ENCODE data around the gene BEND7. TPM values are rescaled to one million over a fixed set of nuclear protein-coding genes. Genes with fewer than 3 reads are reported as not detected.
"Not testable (repeated sequence)": the region's sequence is repeated elsewhere in the genome, so short reads cannot be mapped to it uniquely, and the experiment has no call there.

The BEND7 gene
- total RNA-seq, 4 donors from 2014 or later: 10.8 to 27.5 (median 21.5) TPM

DNA sequence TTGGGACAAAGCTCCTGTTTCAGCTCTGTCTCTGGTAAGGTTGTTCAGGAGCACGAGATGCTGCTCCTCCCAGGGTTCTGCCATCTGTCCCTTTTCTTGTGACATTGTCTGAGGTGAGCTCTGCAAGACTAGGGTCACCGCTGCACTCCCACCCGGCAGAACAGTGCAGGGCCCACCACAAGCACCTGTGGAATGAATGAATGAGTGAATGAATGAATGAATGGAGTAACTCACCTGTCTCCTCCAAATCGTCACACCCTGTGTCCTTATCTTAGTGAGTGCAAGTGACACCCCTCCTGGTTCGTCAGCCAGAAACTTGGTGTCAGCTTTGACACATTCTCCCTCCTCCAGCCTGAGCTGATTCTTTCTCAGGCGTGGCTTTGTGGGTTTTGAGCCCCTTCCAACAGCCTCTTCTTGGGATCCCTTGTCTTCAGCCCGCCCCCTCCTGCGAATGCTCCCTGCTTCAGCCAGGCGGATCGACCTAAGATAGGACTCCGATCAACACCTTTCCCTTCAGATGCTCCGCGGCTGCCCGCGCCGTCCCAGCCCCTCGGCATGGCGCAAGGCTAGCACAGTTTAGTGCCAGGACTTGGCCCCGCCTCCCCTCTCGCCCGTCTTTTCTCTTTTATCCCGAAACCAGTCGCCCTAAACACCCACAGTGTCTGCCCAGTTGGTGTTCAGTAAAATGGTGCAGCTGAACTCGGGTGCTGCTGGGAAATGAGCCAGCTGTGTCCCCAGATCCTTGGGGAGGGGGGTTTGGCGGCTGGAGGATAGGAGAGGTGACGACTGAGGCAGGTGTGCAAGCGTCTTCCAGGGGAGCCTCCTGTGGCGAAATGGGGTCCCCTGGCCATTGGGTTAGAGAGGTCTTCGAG is 89.3 kb downstream of the BEND7 start:
- WGBS, 2 donors: 11 to 17% methylated on average over 25 to 29 of the region's 29 CpGs
- Histone ChIP-seq H3K9me3 (no peaks in the 10 kb centered on the region), H3K4me1 (peaks cover 0 to 26% (median 9%) of the 10 kb centered on the region in 4 donors), H3K27me3 (peaks cover 0 to 37% of the 10 kb centered on the region in 2 donors), H3K27ac (no peak overlapping the region), H3K36me3 (no peaks in the 10 kb centered on the region), H3K4me3 (peak overlapping the region in 2 of 4 donors; percentile 10 to 33)
- TF ChIP-seq POLR2A (IDR thresholded peaks at IDR 0.05) (no peak), EP300 (IDR thresholded peaks at IDR 0.05) (no peak)
- TF ChIP-seq, protein P1, sequence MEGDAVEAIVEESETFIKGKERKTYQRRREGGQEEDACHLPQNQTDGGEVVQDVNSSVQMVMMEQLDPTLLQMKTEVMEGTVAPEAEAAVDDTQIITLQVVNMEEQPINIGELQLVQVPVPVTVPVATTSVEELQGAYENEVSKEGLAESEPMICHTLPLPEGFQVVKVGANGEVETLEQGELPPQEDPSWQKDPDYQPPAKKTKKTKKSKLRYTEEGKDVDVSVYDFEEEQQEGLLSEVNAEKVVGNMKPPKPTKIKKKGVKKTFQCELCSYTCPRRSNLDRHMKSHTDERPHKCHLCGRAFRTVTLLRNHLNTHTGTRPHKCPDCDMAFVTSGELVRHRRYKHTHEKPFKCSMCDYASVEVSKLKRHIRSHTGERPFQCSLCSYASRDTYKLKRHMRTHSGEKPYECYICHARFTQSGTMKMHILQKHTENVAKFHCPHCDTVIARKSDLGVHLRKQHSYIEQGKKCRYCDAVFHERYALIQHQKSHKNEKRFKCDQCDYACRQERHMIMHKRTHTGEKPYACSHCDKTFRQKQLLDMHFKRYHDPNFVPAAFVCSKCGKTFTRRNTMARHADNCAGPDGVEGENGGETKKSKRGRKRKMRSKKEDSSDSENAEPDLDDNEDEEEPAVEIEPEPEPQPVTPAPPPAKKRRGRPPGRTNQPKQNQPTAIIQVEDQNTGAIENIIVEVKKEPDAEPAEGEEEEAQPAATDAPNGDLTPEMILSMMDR (IDR thresholded peaks at IDR 0.05): no peak
- DNase-seq (ENCODE audit: low spot score in 2 of 2): no peak

DNA sequence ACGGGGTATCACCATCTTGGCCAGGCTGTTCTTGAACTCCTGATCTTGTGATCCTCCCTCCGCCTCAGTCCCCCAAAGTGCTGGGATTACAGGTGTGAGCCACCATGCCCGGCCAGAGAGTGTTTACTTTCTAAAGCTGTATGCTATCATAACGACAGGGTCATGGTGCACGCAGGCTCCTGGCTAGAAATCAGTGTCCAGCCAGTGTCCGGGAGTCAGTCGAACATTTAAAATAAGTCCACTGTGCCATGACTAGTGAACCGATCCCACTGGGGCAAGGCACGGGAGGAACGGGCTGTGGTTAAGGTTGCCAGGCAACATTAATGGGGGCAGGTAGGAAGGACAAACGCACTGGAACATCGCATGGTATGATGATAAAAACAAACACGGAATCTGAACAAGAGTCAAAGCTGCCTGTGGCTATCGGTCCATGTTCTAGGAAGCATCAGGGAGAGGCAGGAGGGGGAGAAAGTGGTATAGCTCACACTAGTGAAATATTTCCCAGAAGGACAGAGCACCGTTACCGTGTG is 91.7 kb downstream of the BEND7 start:
- DNase-seq (ENCODE audit: low spot score in 2 of 2): no peak
- no peaks in the 10 kb centered on the region for H3K36me3 ChIP-seq
- 70 to 71% methylated on average over 16 of the region's 16 CpGs for WGBS, 2 donors
- H3K4me3 ChIP-seq: no peak overlapping the region
- H3K27me3 ChIP-seq: peaks cover 0 to 37% of the 10 kb centered on the region in 2 donors
- no peaks in the 10 kb centered on the region for H3K9me3 ChIP-seq
- H3K4me1 ChIP-seq: peaks cover 0 to 26% (median 9%) of the 10 kb centered on the region in 4 donors
- TF ChIP-seq POLR2A (IDR thresholded peaks at IDR 0.05) (no peak), EP300 (IDR thresholded peaks at IDR 0.05) (no peak)
- TF ChIP-seq, protein P1 (IDR thresholded peaks at IDR 0.05): no peak
- H3K27ac ChIP-seq: no peak overlapping the region

DNA sequence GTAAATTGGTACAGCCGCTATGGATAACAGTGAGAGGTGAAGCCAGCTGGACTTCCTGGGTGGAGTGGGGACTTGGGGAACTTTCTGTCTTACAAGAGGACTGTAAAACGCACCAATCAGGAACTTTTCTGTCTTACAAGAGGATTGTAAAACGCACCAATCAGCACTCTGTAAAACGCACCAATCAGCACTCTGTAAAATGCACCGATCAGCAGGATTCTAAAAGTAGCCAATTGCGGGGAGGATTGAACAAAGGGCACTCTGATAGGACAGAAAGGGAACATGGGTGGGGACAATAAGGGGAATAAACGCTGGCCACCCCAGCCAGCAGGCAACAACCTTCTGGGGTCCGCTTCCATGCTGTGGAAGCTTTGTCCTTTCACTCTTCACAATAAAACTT is 100.9 kb downstream of the BEND7 start:
- WGBS, 2 donors: 89% methylated on average over 8 of the region's 8 CpGs
- not testable (repeated sequence) for DNase-seq (ENCODE audit: low spot score in 2 of 2); H3K9me3 ChIP-seq; H3K4me1 ChIP-seq; H3K27ac ChIP-seq; H3K4me3 ChIP-seq; H3K36me3 ChIP-seq; H3K27me3 ChIP-seq

DNA sequence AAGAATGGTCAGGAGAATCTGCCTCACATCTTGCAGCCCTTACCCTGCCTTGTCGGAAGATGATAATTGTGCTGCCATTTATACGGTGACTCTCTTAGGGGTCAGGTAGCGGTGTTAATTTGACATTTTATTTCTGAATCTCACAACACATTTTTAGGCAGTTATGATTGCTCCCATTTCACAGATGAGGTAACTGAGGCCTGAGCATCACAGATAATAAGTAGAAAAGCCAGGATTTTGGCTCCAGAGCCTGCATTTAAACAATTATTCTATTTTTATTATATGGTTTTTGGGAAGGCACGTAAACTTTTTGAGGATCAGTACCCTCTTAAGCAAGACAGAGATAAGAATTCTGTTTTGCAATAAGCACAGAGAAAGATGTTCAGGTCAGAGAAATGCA is 103.4 kb downstream of the BEND7 start:
- 47 to 54% methylated on average over 4 of the region's 4 CpGs for WGBS, 2 donors

DNA sequence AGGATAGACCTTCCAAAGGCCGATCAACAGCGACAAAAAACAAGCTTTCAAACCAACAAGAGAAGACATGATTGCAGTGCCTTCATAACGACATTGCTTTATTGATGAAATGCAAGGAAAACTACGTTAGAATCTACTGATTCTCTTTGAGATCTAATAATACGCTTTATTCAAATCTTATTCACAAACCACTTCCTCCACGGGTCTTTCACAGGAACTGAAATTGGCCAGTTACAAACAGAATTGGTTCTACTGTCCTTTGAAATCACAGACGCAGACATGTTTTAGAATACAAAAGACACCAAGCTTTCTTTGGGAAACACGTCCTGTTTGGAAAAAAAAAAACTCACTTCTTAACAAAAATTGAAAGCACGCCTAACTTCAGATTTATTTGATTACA is 106.0 kb downstream of the BEND7 start:
- H3K4me1 ChIP-seq: no peaks in the 10 kb centered on the region
- 67 to 68% methylated on average over 9 of the region's 9 CpGs for WGBS, 2 donors
- no peak overlapping the region for H3K4me3 ChIP-seq
- TF ChIP-seq POLR2A (IDR thresholded peaks at IDR 0.05): no peak
- TF ChIP-seq, protein P1 (IDR thresholded peaks at IDR 0.05): no peak
- TF ChIP-seq EP300 (IDR thresholded peaks at IDR 0.05): no peak
- H3K9me3 ChIP-seq: peaks cover 0 to 5% (median 0%) of the 10 kb centered on the region in 4 donors
- no peak overlapping the region for H3K27ac ChIP-seq
- H3K27me3 ChIP-seq: no peaks in the 10 kb centered on the region
- no peak for DNase-seq (ENCODE audit: low spot score in 2 of 2)
- H3K36me3 ChIP-seq: no peaks in the 10 kb centered on the region

More for the DNA sequence above, 103.4 kb downstream of the BEND7 start:
- H3K36me3 ChIP-seq: no peaks in the 10 kb centered on the region
- H3K4me3 ChIP-seq: no peak overlapping the region
- no peak for TF ChIP-seq EP300 (IDR thresholded peaks at IDR 0.05)
- TF ChIP-seq, protein P1 (IDR thresholded peaks at IDR 0.05): no peak
- no peak for TF ChIP-seq POLR2A (IDR thresholded peaks at IDR 0.05)
- H3K9me3 ChIP-seq: peaks cover 0 to 5% (median 0%) of the 10 kb centered on the region in 4 donors
- H3K27me3 ChIP-seq: no peaks in the 10 kb centered on the region
- no peak for DNase-seq (ENCODE audit: low spot score in 2 of 2)
- H3K4me1 ChIP-seq: no peaks in the 10 kb centered on the region
- no peak overlapping the region for H3K27ac ChIP-seq
